COLO668 (cell line): ENCODE measurements around the gene ANAPC5.
A peak's percentile ranks its signal among the peaks of the same experiment; 100 is the strongest.
"Not testable (repeated sequence)": the region's sequence is repeated elsewhere in the genome, so short reads cannot be mapped to it uniquely, and the experiment has no call there.

Source experiments
- DNase-seq: peaks from one replicate; lab custom pipeline; 2025; ENCODE audit not compliant: unreplicated experiment; lab: John Stamatoyannopoulos, UW

The ANAPC5 gene

DNA sequence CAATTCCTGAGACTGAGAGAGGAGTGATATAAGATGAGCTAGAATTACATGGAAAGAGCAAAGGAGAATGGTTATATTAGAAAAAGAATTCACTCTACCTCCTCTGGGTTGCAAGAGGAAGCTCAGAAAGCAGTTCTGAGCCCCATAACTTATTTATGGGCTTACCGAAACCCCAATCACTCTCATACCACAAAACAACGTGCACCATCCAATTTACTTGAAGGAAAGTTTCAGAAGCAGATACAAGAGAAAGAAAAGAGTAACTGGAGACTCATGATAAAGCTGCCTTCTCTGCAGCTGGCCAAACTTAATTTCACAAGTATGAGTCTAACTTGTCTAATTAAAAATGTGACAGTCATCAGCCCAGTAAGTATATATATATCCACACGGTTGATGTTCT, 28.3 kb downstream of the ANAPC5 start:
- DNase-seq: no peak

DNA sequence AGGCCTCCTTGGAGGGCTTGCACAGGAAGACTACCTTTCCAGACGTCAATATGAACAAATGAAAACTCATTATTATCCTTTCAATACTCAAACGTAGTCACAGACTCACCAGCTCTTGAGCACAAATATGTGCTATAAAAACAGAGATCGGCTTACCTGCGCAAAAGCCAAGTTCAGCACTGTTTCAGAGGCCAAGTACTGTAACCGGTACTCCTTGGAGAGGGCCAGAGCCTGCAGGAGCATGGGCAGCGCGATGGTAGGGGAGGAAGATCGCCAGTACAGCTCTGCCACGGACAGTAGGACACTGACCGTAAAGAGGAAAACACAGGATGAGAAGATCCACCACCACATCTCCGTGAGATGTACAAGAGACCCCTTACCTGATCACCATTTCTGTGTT, 34.1 kb downstream of the ANAPC5 start:
- no peak for DNase-seq

GRCh38 chr12:121314431-121314830, 37.8 kb downstream of the ANAPC5 start:
- no peak for DNase-seq

DNA sequence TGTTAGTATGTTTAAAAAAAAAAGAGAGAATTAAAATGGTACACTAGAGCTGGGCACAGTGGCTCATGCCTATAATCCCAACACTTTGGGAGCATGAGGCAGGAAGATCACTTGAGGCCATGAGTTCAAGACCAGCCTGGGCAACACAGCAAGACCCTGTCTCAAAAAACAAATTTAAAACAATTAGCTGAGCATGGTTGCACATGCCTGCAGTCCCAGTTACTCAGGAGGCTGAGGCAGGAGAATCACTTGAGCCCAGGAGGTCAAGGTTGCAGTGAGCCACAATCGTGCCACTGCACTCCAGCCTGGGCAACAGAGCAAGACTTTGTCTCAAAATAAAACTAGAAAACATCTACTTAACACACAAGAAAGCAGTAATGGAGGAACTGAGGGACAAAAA, 42.0 kb downstream of the ANAPC5 start:
- not testable (repeated sequence) for DNase-seq

- DNase-seq: not testable (repeated sequence)
These were observed 44.8 kb downstream of the ANAPC5 start for GRCh38 chr12:121307397-121307796.

DNA sequence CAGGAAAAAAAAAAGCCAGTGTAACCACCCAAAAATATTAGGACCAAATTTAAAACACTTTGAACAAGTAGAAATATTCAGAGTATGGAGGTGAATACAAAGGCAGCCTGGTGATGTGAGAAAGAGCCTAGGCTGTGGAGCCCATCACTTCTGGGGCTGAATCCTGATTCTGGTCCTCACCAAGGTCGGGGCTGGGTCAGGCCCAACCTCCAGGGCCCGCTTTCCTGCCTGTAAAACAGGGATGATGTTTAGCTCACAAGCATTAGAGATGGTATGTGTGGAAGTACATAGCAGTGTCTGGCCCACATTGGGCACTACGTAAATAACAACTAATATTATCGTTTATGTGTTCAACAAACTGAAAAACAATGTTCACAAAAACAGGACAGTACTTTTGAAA, 47.9 kb downstream of the ANAPC5 start:
- no peak for DNase-seq

- no peak for DNase-seq
These were observed 50.3 kb downstream of the ANAPC5 start for GRCh38 chr12:121301876-121302275.

DNA sequence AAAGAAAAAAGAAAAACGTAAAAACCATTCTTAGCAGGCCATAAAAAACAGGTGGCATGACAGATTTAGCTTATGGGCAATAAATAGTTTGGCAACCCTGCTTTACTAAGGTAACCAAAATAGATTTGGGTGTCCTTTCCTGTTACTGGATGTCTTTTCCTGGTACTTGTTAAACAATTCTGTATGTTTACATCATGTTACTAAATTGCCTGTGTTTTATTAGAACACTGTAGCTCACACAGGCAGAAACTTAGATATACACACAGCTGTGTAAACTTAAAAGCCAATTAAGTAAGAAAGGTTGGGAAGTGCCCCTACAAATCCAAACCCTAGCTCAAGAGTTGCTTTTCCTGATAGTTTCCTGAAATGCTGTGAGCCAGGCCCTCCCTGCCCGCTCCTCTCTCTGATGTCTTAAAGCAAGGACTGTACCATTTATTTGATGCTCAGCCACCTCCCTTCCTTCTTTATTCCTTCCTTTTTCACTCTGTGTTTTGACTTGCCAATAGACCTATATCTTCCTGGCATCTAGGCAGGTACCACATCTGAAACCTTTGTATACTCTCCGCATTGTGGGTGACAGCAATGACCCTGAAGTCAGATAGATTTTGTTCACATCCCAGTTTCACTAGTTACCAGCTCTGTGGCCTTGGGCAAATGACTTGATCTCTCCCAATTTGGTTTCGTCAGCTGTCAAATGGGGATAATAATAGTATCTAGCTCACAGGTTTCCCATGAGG, 52.0 kb downstream of the ANAPC5 start:
- peak; percentile 21 for DNase-seq

GRCh38 chr12:121299662-121300061, 52.5 kb downstream of the ANAPC5 start:
- DNase-seq: no peak

DNA sequence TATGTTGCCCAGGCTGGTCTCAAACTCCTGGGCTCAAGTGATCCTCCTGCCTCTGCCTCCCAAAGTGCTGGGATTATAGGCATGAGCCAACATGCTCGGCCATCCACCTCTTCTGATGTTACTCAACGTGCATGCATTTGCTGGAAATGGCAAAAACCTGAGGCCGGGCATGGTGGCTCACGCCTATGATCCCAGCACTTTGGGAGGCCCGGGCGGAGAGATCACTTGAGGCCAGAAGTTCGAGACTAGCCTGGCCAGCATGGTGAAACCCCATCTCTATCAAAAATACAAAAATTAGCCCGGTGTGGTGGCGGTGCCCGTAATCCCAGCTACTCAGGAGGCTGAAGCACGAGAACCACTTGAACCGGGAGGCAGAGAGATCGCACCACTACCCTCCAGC, 53.8 kb downstream of the ANAPC5 start:
- not testable (repeated sequence) for DNase-seq

GRCh38 chr12:121297435-121297991, 54.7 kb downstream of the ANAPC5 start:
- peak; percentile 57 for DNase-seq

GRCh38 chr12:121296618-121297434, 55.4 kb downstream of the ANAPC5 start, which contains the start of gene CAMKK2:
Gene CAMKK2 (minus strand): TSS chr12:121296709. CDS start chr12:121274526, 22,183 bp downstream.
- DNase-seq: peak; percentile 97

GRCh38 chr12:121295746-121296617, 56.2 kb downstream of the ANAPC5 start:
- peak; percentile 60 for DNase-seq

GRCh38 chr12:121295116-121295745, 57.0 kb downstream of the ANAPC5 start:
- no peak for DNase-seq

GRCh38 chr12:121294151-121294889, 57.9 kb downstream of the ANAPC5 start:
- DNase-seq: no peak

GRCh38 chr12:121293603-121294002, 58.6 kb downstream of the ANAPC5 start:
- DNase-seq: no peak

GRCh38 chr12:121290410-121290809, 61.8 kb downstream of the ANAPC5 start:
- no peak for DNase-seq

DNA sequence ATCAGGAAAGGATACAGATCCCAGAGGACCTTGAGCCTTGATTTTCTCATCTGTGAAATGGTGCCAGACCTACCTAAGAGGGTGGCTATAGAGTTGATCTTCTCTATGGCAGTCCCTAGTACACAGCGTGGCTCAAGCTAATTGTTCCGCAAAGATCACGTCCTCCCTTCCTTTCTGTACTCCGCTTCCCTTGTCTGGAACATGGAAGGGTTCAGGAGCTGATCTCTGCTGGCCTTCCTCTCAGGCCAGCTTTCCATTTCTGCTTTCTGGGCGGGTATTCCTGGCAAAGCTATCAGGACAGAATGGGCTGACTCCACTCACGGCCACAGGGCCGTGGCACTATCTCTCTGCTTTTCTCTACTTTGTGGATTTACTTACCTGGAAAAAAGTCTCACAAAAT, 62.2 kb downstream of the ANAPC5 start:
- DNase-seq: no peak

GRCh38 chr12:121288986-121289385, 63.2 kb downstream of the ANAPC5 start:
- no peak for DNase-seq
